Esophagus muscularis mucosa (tissue), 4 donors: Measurements from ENCODE around the gene AHCY. TPM values are rescaled to one million over a fixed set of nuclear protein-coding genes. Genes with fewer than 3 reads are reported as not detected.

Experiments
- DNase-seq: peaks from one replicate; pipeline ENCODE4 v3.0.0-alpha.2; 2017; ENCODE audit errors: extremely low spot score
- H3K27ac ChIP-seq, 4 donors: fragments of 200-600 bp; sonication (generic); replicated peaks in 1 of 4; 1 replicate in 3 of 4; 2 replicates in 1 of 4; pipeline ENCODE4 v1.5.1; 2016 to 2019; ENCODE audit warnings: mild to moderate bottlenecking in 1 of 4
- H3K27me3 ChIP-seq, 4 donors: fragments of 200-600 bp; sonication (generic); one replicate each; pipeline versions ENCODE4 v1.5.1 to v1.6.0; 2016 to 2019
- H3K36me3 ChIP-seq, 4 donors: fragments of 200-600 bp; sonication (generic); one replicate each; pipeline ENCODE4 v1.5.1; 2016 to 2019
- H3K4me1 ChIP-seq, 4 donors: fragments of 200-600 bp; sonication (generic); one replicate each; pipeline ENCODE4 v1.5.1; 2016 to 2019
- H3K4me3 ChIP-seq, 4 donors: fragments of 200-600 bp; sonication (generic); 1 replicate in 2 of 4; 2 replicates in 2 of 4; pipeline ENCODE4 v1.5.1; 2016 to 2019; ENCODE audit warnings: mild to moderate bottlenecking in 4 of 4, moderate library complexity in 1 of 4
- H3K9me3 ChIP-seq, 4 donors: fragments of 200-600 bp; sonication (generic); 1 replicate in 3 of 4; 2 replicates in 1 of 4; pipeline ENCODE4 v1.5.1; 2016 to 2019
- CTCF ChIP-seq, 3 experiments: fragments of 200-600 bp in 2 of 3; fragments of 450-650 bp in 1 of 3; sonication (generic) in 2 of 3; IDR thresholded peaks; one replicate each; pipeline ENCODE4 v1.5.1; 2017 to 2019; ENCODE audit warnings: antibody characterized with exemption in 3 of 3, mild to moderate bottlenecking in 2 of 3, moderate library complexity in 1 of 3
- EP300 ChIP-seq: sonication (generic); formaldehyde crosslinking; IDR thresholded peaks from one replicate; pipeline ENCODE4 v1.6.1; 2017; ENCODE audit warnings: antibody characterized with exemption
- POLR2A ChIP-seq: fragments of 450-650 bp; IDR thresholded peaks from one replicate; pipeline ENCODE4 v1.6.1; 2017; ENCODE audit warnings: antibody characterized with exemption, moderate library complexity, mild to moderate bottlenecking, low read depth
- POLR2AphosphoS5 ChIP-seq, 2 donors: sonication (generic); formaldehyde crosslinking; IDR thresholded peaks; one replicate each; pipeline ENCODE4 v1.6.1; 2017; ENCODE audit warnings: antibody characterized with exemption in 2 of 2
- WGBS: methylation state at CpG from one replicate; pipeline ENCODE4 v1.1.5; 2018; 5-methylcytosine and 5-hydroxymethylcytosine counted together
- intact Hi-C: fragments of 100-400 bp; cut with DNase I; formaldehyde crosslinking; loops from one replicate; pipeline ENCODE4 v1.15.1; 2023
- total RNA-seq, 4 donors: library from RNA; depleted of rRNA; stranded (reverse); fragments of >200 nt; gene quantifications; one replicate each; pipeline versions ENCODE4 v1.1.0 to v1.2.1, GENCODE V29; 2016

AHCY gene
- total RNA-seq, 4 donors from 2014 or later, result 52.7 to 77.0 (median 71.0) TPM

DNA sequence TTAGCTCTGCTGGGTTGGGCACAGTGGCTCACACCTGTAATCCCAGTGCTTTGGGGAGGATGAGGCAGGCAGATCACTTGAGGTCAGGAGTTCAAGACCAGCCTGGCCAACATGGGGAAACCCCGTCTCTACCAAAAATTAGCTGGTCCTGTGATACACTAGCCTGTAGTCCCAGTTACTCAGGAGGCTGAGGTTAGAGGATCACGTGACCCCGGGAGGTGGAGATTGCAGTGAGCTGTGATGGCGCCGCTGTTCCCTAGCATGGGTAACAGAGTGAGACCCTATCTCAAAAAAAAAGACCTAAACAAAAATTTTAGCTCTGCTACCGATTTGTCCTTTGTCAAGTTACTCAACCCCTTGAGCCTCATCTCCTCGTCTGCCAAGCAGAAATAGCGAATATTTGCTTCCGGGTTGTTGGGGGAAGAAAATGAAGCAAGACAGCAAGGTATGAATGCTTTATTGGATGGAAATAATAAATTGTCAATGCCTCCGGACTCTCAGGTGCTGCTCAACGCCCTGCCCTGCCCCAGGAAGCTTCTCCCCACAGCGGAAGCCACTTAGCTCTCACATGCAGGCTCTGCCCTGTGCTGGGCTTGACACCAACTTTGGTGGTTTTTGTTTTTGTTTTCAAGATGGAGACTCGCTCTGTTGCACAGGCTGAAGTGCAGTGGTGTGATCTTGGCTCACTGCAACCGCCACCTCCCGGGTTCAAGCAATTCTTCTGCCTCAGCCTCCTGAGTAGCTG lies 35.0 kb upstream of the AHCY start:
- Histone ChIP-seq H3K36me3 (no peaks in the 10 kb centered on the region), H3K4me1 (no peaks in the 10 kb centered on the region), H3K4me3 (no peak overlapping the region), H3K9me3 (no peaks in the 10 kb centered on the region), H3K27ac (no peak overlapping the region), H3K27me3 (no peaks in the 10 kb centered on the region)
- no peak for TF ChIP-seq POLR2A
- TF ChIP-seq EP300, result no peak
- no peak for TF ChIP-seq POLR2AphosphoS5 (IDR thresholded peaks at IDR 0.05)
- TF ChIP-seq CTCF (IDR thresholded peaks at IDR 0.05), result no peak
- 84% methylated on average over 15 of the region's 15 CpGs for WGBS
- no peak for DNase-seq
- intact Hi-C loops, result no loop called here

GRCh38 chr20:34337544-34337943 lies 34.4 kb upstream of the AHCY start:
- no peaks in the 10 kb centered on the region for H3K27me3 ChIP-seq
- H3K4me1 ChIP-seq, result no peaks in the 10 kb centered on the region
- no peak overlapping the region for H3K4me3 ChIP-seq
- intact Hi-C loops, result no loop called here
- H3K9me3 ChIP-seq, result no peaks in the 10 kb centered on the region
- no peak for DNase-seq
- H3K36me3 ChIP-seq, result no peaks in the 10 kb centered on the region
- WGBS, result 65% methylated on average over 1 of the region's 1 CpG
- H3K27ac ChIP-seq, result no peak overlapping the region
- TF ChIP-seq POLR2A (no peak), EP300 (no peak), CTCF (IDR thresholded peaks at IDR 0.05) (no peak), POLR2AphosphoS5 (IDR thresholded peaks at IDR 0.05) (no peak)

DNA sequence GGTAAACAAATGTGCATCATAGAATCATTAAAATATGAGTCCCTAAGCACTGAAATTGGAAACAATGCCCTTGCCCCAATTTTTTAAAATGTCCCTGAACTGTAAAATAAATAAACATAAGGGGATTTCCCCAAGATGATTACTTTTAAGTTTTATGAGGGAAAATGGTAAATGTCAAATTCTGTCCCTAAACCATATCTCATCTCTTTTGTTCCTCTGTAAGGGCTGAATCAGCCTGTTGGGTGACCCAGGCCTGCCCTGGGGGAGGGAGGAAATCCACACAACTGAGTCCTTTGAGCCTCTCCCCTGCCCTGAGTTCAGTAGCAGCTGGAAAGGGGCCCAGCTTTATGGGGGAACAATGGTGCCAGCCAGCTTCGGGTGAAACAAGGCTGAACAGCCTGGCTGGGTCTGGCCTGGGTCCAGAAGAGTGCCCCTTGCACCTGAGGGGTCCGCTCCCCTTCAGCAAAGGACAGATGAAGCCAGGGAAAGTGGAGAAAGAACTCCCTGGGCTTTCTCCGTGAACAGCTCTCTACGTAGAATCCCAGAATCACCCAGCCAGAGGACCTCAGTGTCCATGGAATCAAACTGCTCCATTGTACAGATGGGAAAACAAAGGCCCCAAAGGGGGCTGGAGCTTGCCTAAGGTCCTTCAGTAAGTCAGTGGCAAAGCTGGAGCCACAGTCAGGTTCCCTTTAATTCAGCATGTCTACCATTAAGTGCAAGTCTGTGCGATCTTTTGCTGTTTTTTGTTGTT lies 31.7 kb upstream of the AHCY start:
- Histone ChIP-seq H3K27me3 (no peaks in the 10 kb centered on the region), H3K4me3 (no peak overlapping the region), H3K9me3 (no peaks in the 10 kb centered on the region), H3K4me1 (peaks cover 0 to 5% (median 2%) of the 10 kb centered on the region in 4 donors), H3K36me3 (no peaks in the 10 kb centered on the region), H3K27ac (peak overlapping the region in 1 of 4 donors; percentile 33)
- TF ChIP-seq EP300, result no peak
- no peak for TF ChIP-seq CTCF (IDR thresholded peaks at IDR 0.05)
- no peak for TF ChIP-seq POLR2AphosphoS5 (IDR thresholded peaks at IDR 0.05)
- no peak for TF ChIP-seq POLR2A
- DNase-seq, result no peak
- WGBS, result 79% methylated on average over 4 of the region's 5 CpGs
- intact Hi-C loops, result no loop called here

DNA sequence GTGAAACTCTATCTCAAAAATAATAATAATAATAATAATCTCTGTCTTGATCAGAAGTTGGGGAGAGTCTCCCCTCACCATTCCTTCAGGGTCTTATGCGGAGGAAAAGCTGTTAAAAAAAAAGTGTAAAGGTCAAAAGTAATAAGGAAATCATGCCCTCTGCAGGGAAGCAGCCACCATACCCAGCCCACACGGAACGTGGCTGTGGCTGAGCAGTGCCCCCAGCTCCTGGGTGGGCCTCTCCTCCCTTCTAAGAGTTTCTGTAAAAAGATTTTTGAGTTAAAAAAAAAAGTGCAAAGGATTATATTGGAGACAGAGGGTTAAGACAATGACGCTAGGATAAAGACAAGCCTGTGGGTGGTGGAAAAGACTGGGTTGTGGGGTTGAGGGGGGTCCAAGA lies 30.6 kb upstream of the AHCY start:
- no peaks in the 10 kb centered on the region for H3K36me3 ChIP-seq
- 81% methylated on average over 4 of the region's 4 CpGs for WGBS

More for the DNA sequence above, 30.6 kb upstream of the AHCY start:
- Histone ChIP-seq H3K4me3 (no peak overlapping the region), H3K4me1 (peaks cover 0 to 5% (median 2%) of the 10 kb centered on the region in 4 donors), H3K27ac (peak overlapping the region in 1 of 4 donors; percentile 33), H3K27me3 (no peaks in the 10 kb centered on the region), H3K9me3 (no peaks in the 10 kb centered on the region)
- intact Hi-C loops, result no loop called here
- TF ChIP-seq POLR2A (no peak), EP300 (no peak), CTCF (IDR thresholded peaks at IDR 0.05) (no peak), POLR2AphosphoS5 (IDR thresholded peaks at IDR 0.05) (no peak)
- DNase-seq, result no peak
